T-cell (primary cell): ENCODE data around the gene PCDHA1. TPM values are rescaled to one million over a fixed set of nuclear protein-coding genes. Genes with fewer than 3 reads are reported as not detected.
"Not testable (repeated sequence)": the region's sequence is repeated elsewhere in the genome, so short reads cannot be mapped to it uniquely, and the experiment has no call there.

Experiments used
- ATAC-seq, 4 experiments: fragments of 200-7000 bp in 3 of 4; fragments of 150-1000 bp in 1 of 4; cut with Tn5 transposase; replicated peaks in 1 of 4; 1 replicate in 3 of 4; 2 replicates in 1 of 4; pipeline ENCODE4 v1.10.0; 2021; ENCODE audit warnings: moderate library complexity in 3 of 4, mild to moderate bottlenecking in 2 of 4, moderate number of reproducible peaks in 1 of 4
- CTCF ChIA-PET, 2 donors: fragments of 300-600 bp; sonication (Branson Sonifier 250); formaldehyde crosslinking; loops; one replicate each; lab custom pipeline; 2022; ENCODE audit warnings: antibody characterized with exemption in 2 of 2; lab: Charles Lee
- POLR2A ChIA-PET, 2 donors: fragments of 300-600 bp; sonication (Branson Sonifier 250); formaldehyde crosslinking; loops; one replicate each; lab custom pipeline; 2022; ENCODE audit warnings: antibody characterized with exemption in 2 of 2; lab: Charles Lee
- DNase-seq, 35 experiments: peaks; one replicate each; pipeline versions ENCODE4 v3.0.0 to v3.0.0-alpha.2; 2013 to 2023
- H3K27ac ChIP-seq: one replicate; pipeline ENCODE4 v1.5.1; 2013; ENCODE audit warnings: low read length
- H3K27me3 ChIP-seq, 2 experiments: replicated peaks in 1 of 2; 1 replicate in 1 of 2; 2 replicates in 1 of 2; pipeline versions ENCODE4 v1.6.1 to v1.7.0; 2013; ENCODE audit warnings: low read length in 1 of 2, mixed read lengths in 1 of 2; ENCODE audit not compliant: control insufficient read depth in 2 of 2, insufficient read depth in 2 of 2; ENCODE audit errors: extremely low read depth in 1 of 2
- H3K36me3 ChIP-seq, 2 donors: 1 replicate in 1 of 2; 2 replicates in 1 of 2; pipeline versions ENCODE4 v1.6.1 to v1.7.0; 2013; ENCODE audit warnings: low read length in 1 of 2; ENCODE audit not compliant: control insufficient read depth in 2 of 2, insufficient read depth in 1 of 2; ENCODE audit errors: extremely low read depth in 1 of 2
- H3K4me1 ChIP-seq, 2 experiments: 1 replicate in 1 of 2; 2 replicates in 1 of 2; pipeline versions ENCODE4 v1.6.1 to v1.7.0; 2013; ENCODE audit warnings: low read length in 2 of 2, mixed read lengths in 1 of 2; ENCODE audit not compliant: insufficient read depth in 2 of 2, control insufficient read depth in 1 of 2; ENCODE audit errors: extremely low read depth in 1 of 2
- H3K4me3 ChIP-seq, 2 donors: 1 replicate in 1 of 2; 2 replicates in 1 of 2; pipeline versions ENCODE4 v1.5.1 to v1.7.0; 2013; ENCODE audit warnings: mild to moderate bottlenecking in 2 of 2, low read length in 1 of 2, moderate library complexity in 1 of 2; ENCODE audit not compliant: control insufficient read depth in 1 of 2; ENCODE audit errors: extremely low read depth in 1 of 2
- H3K9me3 ChIP-seq: 2 replicates; pipeline ENCODE4 v1.7.0; 2013
- H3K27ac Mint-ChIP-seq, 2 donors: one replicate each; pipeline ENCODE4 v1.8.0; 2020 to 2021; ENCODE audit warnings: mild to moderate bottlenecking in 2 of 2, mixed read lengths in 2 of 2
- H3K27me3 Mint-ChIP-seq, 2 donors: one replicate each; pipeline ENCODE4 v1.8.0; 2021 to 2022; ENCODE audit warnings: mixed read lengths in 2 of 2
- H3K36me3 Mint-ChIP-seq: one replicate; pipeline ENCODE4 v1.8.0; 2021; ENCODE audit warnings: mixed read lengths
- H3K4me1 Mint-ChIP-seq, 3 donors: one replicate each; pipeline ENCODE4 v1.8.0; 2020 to 2022; ENCODE audit warnings: mixed read lengths in 3 of 3, mild to moderate bottlenecking in 1 of 3
- H3K4me3 Mint-ChIP-seq, 3 donors: one replicate each; pipeline ENCODE4 v1.8.0; 2020 to 2022; ENCODE audit warnings: mild to moderate bottlenecking in 3 of 3, mixed read lengths in 3 of 3, moderate library complexity in 3 of 3
- H3K9me3 Mint-ChIP-seq, 3 donors: one replicate each; pipeline ENCODE4 v1.8.0; 2020 to 2022; ENCODE audit warnings: mixed read lengths in 3 of 3
- WGBS: methylation state at CpG from one replicate; pipeline ENCODE4 v1.1.5; 2013; ENCODE audit warnings: missing lambda C conversion rate; ENCODE audit not compliant: insufficient coverage; 5-methylcytosine and 5-hydroxymethylcytosine counted together
- total RNA-seq, 35 experiments: library from RNA in 6 of 35; stranded (reverse) in 6 of 35; fragments of 120-200 nt in 1 of 35; gene quantifications; one replicate each; pipeline versions ENCODE4 v1.2.1 to v1.2.4 and lab custom pipeline; 2013 to 2026

The PCDHA1 gene
- total RNA-seq, 5 donors from 2014 or later (not counting 1 experiment from before 2014, with no cell fraction given) = not detected

GRCh38 chr5:140780512-140780911 is 5.4 kb upstream of the PCDHA1 start:
- Mint-ChIP-seq H3K27ac (no peak overlapping the region), H3K27me3 (peaks cover 5 to 9% of the 10 kb centered on the region in 2 donors), H3K4me3 (no peak overlapping the region), H3K4me1 (no peaks in the 10 kb centered on the region), H3K36me3 (peaks cover 6% of the 10 kb centered on the region), H3K9me3 (peaks cover 34 to 74% (median 48%) of the 10 kb centered on the region in 3 donors)
- no peaks in the 10 kb centered on the region for H3K9me3 ChIP-seq
- H3K36me3 ChIP-seq = no peaks in the 10 kb centered on the region
- POLR2A ChIA-PET = no interaction called here
- ATAC-seq (no peak), DNase-seq (no peak)
- peaks cover 0 to 15% of the 10 kb centered on the region in 2 experiments for H3K27me3 ChIP-seq
- no peaks in the 10 kb centered on the region for H3K4me1 ChIP-seq
- WGBS = no CpG with 5 or more reads among the region's 1 CpG
- no peak overlapping the region for H3K4me3 ChIP-seq
- CTCF ChIA-PET = no interaction called here
- H3K27ac ChIP-seq = no peak overlapping the region

- H3K9me3 ChIP-seq, H3K27ac ChIP-seq, DNase-seq, H3K4me3 ChIP-seq, H3K4me1 Mint-ChIP-seq, POLR2A ChIA-PET, H3K27ac Mint-ChIP-seq, H3K4me3 Mint-ChIP-seq, H3K36me3 ChIP-seq, H3K36me3 Mint-ChIP-seq, CTCF ChIA-PET, H3K4me1 ChIP-seq, ATAC-seq: not testable (repeated sequence)
- 65% methylated on average over 43 of the region's 44 CpGs for WGBS
- peaks cover 2 to 31% of the 10 kb centered on the region in 2 experiments for H3K27me3 ChIP-seq
- Mint-ChIP-seq H3K27me3 (peaks cover 22 to 36% of the 10 kb centered on the region in 2 donors), H3K9me3 (peaks cover 8 to 45% (median 43%) of the 10 kb centered on the region in 3 donors)
Observed at GRCh38 chr5:140787422-140787821, 1.5 kb downstream of the PCDHA1 start.

- POLR2A ChIA-PET, H3K4me1 Mint-ChIP-seq, ATAC-seq, H3K27ac Mint-ChIP-seq, H3K27ac ChIP-seq, H3K4me3 Mint-ChIP-seq, DNase-seq, H3K4me1 ChIP-seq, H3K36me3 Mint-ChIP-seq, H3K9me3 ChIP-seq, H3K36me3 ChIP-seq, CTCF ChIA-PET, H3K4me3 ChIP-seq: not testable (repeated sequence)
- 57% methylated on average over 70 of the region's 70 CpGs for WGBS
- Mint-ChIP-seq H3K27me3 (peaks cover 25 to 40% of the 10 kb centered on the region in 2 donors), H3K9me3 (peaks cover 7 to 44% (median 43%) of the 10 kb centered on the region in 3 donors)
- H3K27me3 ChIP-seq = peaks cover 2 to 28% of the 10 kb centered on the region in 2 experiments
Observed at GRCh38 chr5:140787849-140788504, 2.0 kb downstream of the PCDHA1 start.

- no peak overlapping the region for H3K27ac Mint-ChIP-seq
- 60% methylated on average over 1 of the region's 2 CpGs for WGBS
- POLR2A ChIA-PET = no interaction called here
- ATAC-seq = no peak
- CTCF ChIA-PET = no interaction called here
- DNase-seq = no peak
- Histone ChIP-seq H3K4me1 (no peaks in the 10 kb centered on the region), H3K27ac (no peak overlapping the region), H3K4me3 (no peak overlapping the region), H3K9me3 (peaks cover 11% of the 10 kb centered on the region), H3K27me3 (peaks cover 2 to 31% of the 10 kb centered on the region in 2 experiments), H3K36me3 (no peaks in the 10 kb centered on the region)
- peaks cover 8 to 39% (median 38%) of the 10 kb centered on the region in 3 donors for H3K9me3 Mint-ChIP-seq
- no peaks in the 10 kb centered on the region for H3K4me1 Mint-ChIP-seq
- no peak overlapping the region for H3K4me3 Mint-ChIP-seq
- peaks cover 8% of the 10 kb centered on the region for H3K36me3 Mint-ChIP-seq
- H3K27me3 Mint-ChIP-seq = peaks cover 32 to 40% of the 10 kb centered on the region in 2 donors
Observed at GRCh38 chr5:140791089-140791488, 5.1 kb downstream of the PCDHA1 start.

- Histone ChIP-seq H3K4me3 (no peak within 1 kb of the TSS), H3K36me3 (no peaks in the 10 kb centered on the region), H3K9me3 (peaks cover 6% of the 10 kb centered on the region), H3K27ac (no peak within 1 kb of the TSS), H3K4me1 (no peaks in the 10 kb centered on the region), H3K27me3 (peaks cover 0 to 22% of the 10 kb centered on the region in 2 experiments)
- 37% methylated on average over 24 of the region's 27 CpGs for WGBS
- ATAC-seq (no peak), DNase-seq (no peak)
- H3K27ac Mint-ChIP-seq = no peak within 1 kb of the TSS
- ChIA-PET POLR2A (no interaction called here), CTCF (no interaction called here)
- H3K9me3 Mint-ChIP-seq = peaks cover 5 to 33% (median 30%) of the 10 kb centered on the region in 3 donors
- H3K36me3 Mint-ChIP-seq = peaks cover under 1% of the 10 kb centered on the region
- no peaks in the 10 kb centered on the region for H3K4me1 Mint-ChIP-seq
- peaks cover 24 to 30% of the 10 kb centered on the region in 2 donors for H3K27me3 Mint-ChIP-seq
- H3K4me3 Mint-ChIP-seq = no peak within 1 kb of the TSS
Observed at GRCh38 chr5:140794595-140795258, 8.8 kb downstream of the PCDHA1 start, which contains the start of gene PCDHA2. TSS of gene PCDHA2 (plus strand) at chr5:140794852.

GRCh38 chr5:140795259-140795641 is 9.3 kb downstream of the PCDHA1 start:
- no peak overlapping the region for H3K27ac Mint-ChIP-seq
- no peaks in the 10 kb centered on the region for H3K4me1 ChIP-seq
- H3K36me3 Mint-ChIP-seq = no peaks in the 10 kb centered on the region
- H3K27ac ChIP-seq = no peak overlapping the region
- no peak for ATAC-seq
- H3K4me1 Mint-ChIP-seq = no peaks in the 10 kb centered on the region
- no peak for DNase-seq
- ChIA-PET CTCF (no interaction called here), POLR2A (no interaction called here)
- no peak overlapping the region for H3K4me3 Mint-ChIP-seq
- peaks cover 10% of the 10 kb centered on the region for H3K9me3 ChIP-seq
- peaks cover 26 to 33% of the 10 kb centered on the region in 2 donors for H3K27me3 Mint-ChIP-seq
- H3K27me3 ChIP-seq = peaks cover 0 to 22% of the 10 kb centered on the region in 2 experiments
- H3K4me3 ChIP-seq = no peak overlapping the region
- 20% methylated on average over 5 of the region's 15 CpGs for WGBS
- H3K36me3 ChIP-seq = no peaks in the 10 kb centered on the region
- peaks cover 4 to 38% (median 28%) of the 10 kb centered on the region in 3 donors for H3K9me3 Mint-ChIP-seq
